Superior temporal gyrus (tissue), 1 donor: ENCODE data around the gene ATP5ME.

Experiments
- DNase-seq: peaks from one replicate; pipeline ENCODE4 v3.0.0-alpha.2; 2016; ENCODE audit errors: extremely low spot score

ATP5ME gene

GRCh38 chr4:684623-685327 lies 10.7 kb upstream of the ATP5ME start:
- DNase-seq: no peak

- peak; percentile 77 for DNase-seq
Measured at GRCh38 chr4:683982-684622, 10.0 kb upstream of the ATP5ME start.

GRCh38 chr4:683247-683897 lies 9.3 kb upstream of the ATP5ME start:
- DNase-seq: no peak

- DNase-seq: no peak
Measured at GRCh38 chr4:682490-683172, 8.6 kb upstream of the ATP5ME start.

DNA sequence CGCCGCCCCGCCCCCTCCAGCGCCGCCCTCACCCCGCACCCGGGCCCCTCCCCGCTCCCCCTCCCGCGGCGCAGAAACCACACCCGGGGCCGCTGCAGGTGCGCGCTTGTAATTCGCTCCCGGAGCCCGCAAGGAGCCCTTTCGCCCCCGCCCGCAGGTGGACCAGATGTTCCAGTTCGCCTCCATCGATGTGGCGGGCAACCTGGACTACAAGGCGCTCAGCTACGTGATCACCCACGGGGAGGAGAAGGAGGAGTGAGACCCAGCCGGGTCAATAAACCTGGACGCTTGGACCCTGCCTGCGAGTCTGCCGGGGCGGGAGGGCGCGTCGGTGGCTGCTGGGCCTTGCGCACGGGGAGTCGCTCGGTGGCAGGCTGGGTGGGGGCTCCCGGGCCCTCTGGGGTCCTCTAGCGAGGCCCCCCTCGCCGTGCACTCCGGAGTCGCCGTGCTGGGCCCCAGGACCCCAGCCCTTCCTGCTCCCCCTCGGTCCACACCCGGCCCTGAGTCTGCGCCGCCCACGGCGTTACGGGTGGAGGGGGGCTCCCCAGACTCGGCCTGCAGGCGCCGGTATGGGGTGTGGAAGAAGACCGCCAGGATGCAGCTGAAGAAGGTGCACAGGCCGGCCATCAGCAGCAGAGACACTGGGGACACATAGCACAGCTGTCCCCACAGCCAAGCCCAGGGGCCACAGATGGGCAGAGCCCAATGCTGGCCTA lies 7.8 kb upstream of the ATP5ME start:
- DNase-seq: no peak

- no peak for DNase-seq
Measured at GRCh38 chr4:680928-681645, 7.0 kb upstream of the ATP5ME start.

- no peak for DNase-seq
Measured at GRCh38 chr4:680551-680927, 6.5 kb upstream of the ATP5ME start.

GRCh38 chr4:680091-680490 lies 6.0 kb upstream of the ATP5ME start:
- DNase-seq: no peak

GRCh38 chr4:679629-680028 lies 5.6 kb upstream of the ATP5ME start:
- no peak for DNase-seq

GRCh38 chr4:679104-679481 lies 5.0 kb upstream of the ATP5ME start:
- no peak for DNase-seq

DNA sequence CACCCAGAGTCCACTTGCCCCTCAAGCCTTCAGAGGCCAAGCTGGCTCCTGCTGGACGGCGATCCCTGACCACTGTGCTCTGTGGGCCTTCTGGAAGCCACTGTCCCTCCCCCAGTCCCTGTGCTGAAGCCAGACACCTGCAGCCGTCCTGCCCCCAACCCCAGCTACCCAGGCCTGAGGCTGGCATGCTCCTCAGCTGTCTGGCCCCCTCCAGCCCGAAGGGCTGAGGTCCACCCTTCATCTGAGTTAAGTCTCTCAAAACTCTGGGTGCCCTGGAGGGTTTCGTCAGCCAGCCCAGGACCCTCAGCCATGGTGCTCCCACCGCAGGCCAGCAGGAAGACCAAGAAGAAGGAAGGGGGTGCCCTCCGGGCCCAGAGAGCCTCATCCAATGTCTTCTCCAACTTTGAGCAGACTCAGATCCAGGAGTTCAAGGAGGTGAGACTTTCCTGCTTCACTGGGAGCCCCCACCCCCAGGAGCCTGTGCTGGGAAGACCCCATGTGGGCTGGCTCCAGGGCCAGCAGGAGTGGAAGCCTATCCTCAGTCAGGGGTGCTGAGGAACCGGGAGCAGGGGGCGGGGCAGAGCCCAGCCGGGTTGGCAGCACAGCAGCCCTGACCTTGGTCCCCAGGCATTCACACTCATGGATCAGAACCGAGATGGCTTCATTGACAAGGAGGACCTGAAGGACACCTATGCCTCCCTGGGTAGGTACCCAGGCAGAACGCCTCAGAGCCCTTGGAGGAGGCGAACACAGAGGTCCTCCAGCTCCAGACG lies 4.4 kb upstream of the ATP5ME start:
- no peak for DNase-seq

- no peak for DNase-seq
Measured at GRCh38 chr4:677431-678293, 3.6 kb upstream of the ATP5ME start.

GRCh38 chr4:676871-677235 lies 2.8 kb upstream of the ATP5ME start:
- DNase-seq: no peak

DNA sequence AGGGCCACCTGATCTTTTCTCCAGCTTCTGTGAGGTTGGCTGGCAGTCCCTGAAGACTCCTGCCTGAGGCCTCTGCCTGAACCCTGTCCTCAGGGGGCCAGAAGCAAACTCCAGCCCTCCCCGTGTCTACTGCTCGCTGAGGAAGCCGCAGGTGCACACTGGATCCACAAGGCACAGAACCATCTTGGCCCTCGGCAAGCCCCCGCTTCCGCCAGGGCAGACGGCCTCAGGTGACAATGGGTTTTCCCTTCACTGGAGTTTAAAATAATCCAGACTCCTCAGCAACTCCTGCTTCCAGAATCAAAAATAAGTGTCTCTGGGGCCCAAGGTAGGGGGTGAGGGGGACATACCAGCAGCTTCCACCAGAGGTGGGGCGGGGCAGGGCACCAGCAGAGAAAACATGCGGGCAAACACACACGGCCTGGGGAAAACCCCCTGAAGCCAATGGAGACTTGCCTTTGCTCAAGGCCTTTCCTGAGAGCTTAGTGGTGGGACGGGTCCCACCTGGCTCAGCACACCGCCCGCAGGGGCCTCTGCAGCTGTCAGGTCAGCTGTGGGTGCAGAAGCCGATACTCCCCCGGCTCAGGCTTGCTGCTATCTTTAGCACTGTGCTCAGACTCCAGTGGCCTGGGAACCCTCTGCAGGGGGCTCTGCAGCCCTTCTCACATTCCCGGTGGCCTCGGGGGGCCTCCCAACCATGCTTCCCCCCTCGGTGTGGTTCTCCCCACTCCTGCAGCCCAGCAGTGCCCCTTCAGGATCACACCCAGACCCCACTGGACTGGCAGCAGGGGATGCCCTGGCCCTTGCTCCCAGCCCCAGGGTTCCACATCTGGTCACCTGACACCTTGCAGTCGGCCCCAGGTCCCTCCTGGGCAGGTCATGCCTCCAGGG lies 2.1 kb upstream of the ATP5ME start:
- no peak for DNase-seq

- DNase-seq: no peak
Measured at GRCh38 chr4:675036-675882, 1.2 kb upstream of the ATP5ME start.

- DNase-seq: no peak
Measured at GRCh38 chr4:673349-674091, 556 bp downstream of the ATP5ME start.

GRCh38 chr4:671769-672168 lies 2.3 kb downstream of the ATP5ME start:
- DNase-seq: no peak
